KMS-11 (cell line): ENCODE results near the gene NLGN1.

Experiments
- H2AFZ ChIP-seq: fragments of 200-600 bp; sonication (generic); 2 replicates; pipeline ENCODE4 v1.6.1; 2016; ENCODE audit warnings: antibody characterized with exemption, mixed run types, low read depth
- H3K27ac ChIP-seq: fragments of 200-600 bp; sonication (generic); 2 replicates; pipeline ENCODE4 v1.6.1; 2016; ENCODE audit warnings: mild to moderate bottlenecking, mixed run types
- H3K27me3 ChIP-seq: fragments of 200-600 bp; sonication (generic); 2 replicates; pipeline ENCODE4 v1.6.1; 2017; ENCODE audit warnings: mild to moderate bottlenecking, low read depth, mixed run types, moderate library complexity; ENCODE audit not compliant: insufficient read depth
- H3K36me3 ChIP-seq: fragments of 200-600 bp; sonication (generic); 2 replicates; pipeline ENCODE4 v1.6.1; 2017; ENCODE audit warnings: mild to moderate bottlenecking, mixed run types; ENCODE audit not compliant: insufficient read depth
- H3K4me1 ChIP-seq: fragments of 200-600 bp; sonication (generic); 2 replicates; pipeline ENCODE4 v1.6.1; 2016; ENCODE audit warnings: mild to moderate bottlenecking, low read depth, mixed run types; ENCODE audit not compliant: poor library complexity, severe bottlenecking
- H3K4me2 ChIP-seq: fragments of 200-600 bp; sonication (generic); 2 replicates; pipeline ENCODE4 v1.7.0; 2016; ENCODE audit warnings: mild to moderate bottlenecking, mixed run types
- H3K4me3 ChIP-seq: fragments of 200-600 bp; sonication (generic); IDR thresholded peaks from 2 replicates; pipeline ENCODE4 v1.6.1; 2017; ENCODE audit warnings: low read depth, low read length, mixed read lengths; ENCODE audit not compliant: insufficient read depth
- H3K79me2 ChIP-seq: fragments of 200-600 bp; sonication (generic); 2 replicates; pipeline ENCODE4 v1.6.1; 2016; ENCODE audit warnings: low read depth, mixed run types; ENCODE audit not compliant: insufficient read depth
- H3K9ac ChIP-seq: fragments of 200-600 bp; sonication (generic); 2 replicates; pipeline ENCODE4 v1.6.1; 2016; ENCODE audit warnings: mild to moderate bottlenecking, mixed run types
- H4K20me1 ChIP-seq: fragments of 200-600 bp; sonication (generic); 2 replicates; pipeline ENCODE4 v1.6.1; 2016; ENCODE audit warnings: mild to moderate bottlenecking, mixed run types; ENCODE audit not compliant: insufficient read depth
- CTCF ChIP-seq: fragments of 200-600 bp; sonication (generic); conservative IDR thresholded peaks from 2 replicates; pipeline ENCODE4 v1.6.1; 2017; ENCODE audit warnings: low read depth, mild to moderate bottlenecking, antibody characterized with exemption, low read length, moderate library complexity, mixed read lengths

NLGN1 gene

GRCh38 chr3:173614522-173614921 lies 217.0 kb downstream of the NLGN1 start:
- H3K27me3 ChIP-seq = no peaks in the 10 kb centered on the region
- H3K9ac ChIP-seq = no peak overlapping the region
- H3K27ac ChIP-seq = no peak overlapping the region
- H2AFZ ChIP-seq = no peak overlapping the region
- H3K4me3 ChIP-seq = no peak overlapping the region
- H3K4me1 ChIP-seq = no peaks in the 10 kb centered on the region
- H3K4me2 ChIP-seq = no peak overlapping the region
- no peaks in the 10 kb centered on the region for H3K36me3 ChIP-seq
- no peak for TF ChIP-seq CTCF
- H4K20me1 ChIP-seq = no peaks in the 10 kb centered on the region
- H3K79me2 ChIP-seq = no peaks in the 10 kb centered on the region

GRCh38 chr3:173615661-173616060 lies 218.1 kb downstream of the NLGN1 start:
- Histone ChIP-seq H3K9ac (no peak overlapping the region), H3K27me3 (no peaks in the 10 kb centered on the region), H3K79me2 (no peaks in the 10 kb centered on the region), H3K4me2 (no peak overlapping the region), H2AFZ (no peak overlapping the region), H3K4me1 (no peaks in the 10 kb centered on the region), H3K4me3 (no peak overlapping the region), H3K36me3 (no peaks in the 10 kb centered on the region), H4K20me1 (no peaks in the 10 kb centered on the region), H3K27ac (no peak overlapping the region)
- no peak for TF ChIP-seq CTCF

GRCh38 chr3:173617490-173617889 lies 219.9 kb downstream of the NLGN1 start:
- no peak overlapping the region for H3K4me2 ChIP-seq
- no peak overlapping the region for H3K9ac ChIP-seq
- no peaks in the 10 kb centered on the region for H4K20me1 ChIP-seq
- H3K36me3 ChIP-seq = no peaks in the 10 kb centered on the region
- no peaks in the 10 kb centered on the region for H3K79me2 ChIP-seq
- H3K4me3 ChIP-seq = no peak overlapping the region
- H3K27me3 ChIP-seq = no peaks in the 10 kb centered on the region
- no peak overlapping the region for H3K27ac ChIP-seq
- TF ChIP-seq CTCF = no peak
- H3K4me1 ChIP-seq = peaks cover 9% of the 10 kb centered on the region
- H2AFZ ChIP-seq = no peak overlapping the region

- no peak for TF ChIP-seq CTCF
- H3K4me2 ChIP-seq = no peak overlapping the region
Measured at GRCh38 chr3:173618148-173618547, 220.6 kb downstream of the NLGN1 start.

More at GRCh38 chr3:173618148-173618547, 220.6 kb downstream of the NLGN1 start:
- H3K27me3 ChIP-seq = no peaks in the 10 kb centered on the region
- H3K27ac ChIP-seq = no peak overlapping the region
- no peak overlapping the region for H2AFZ ChIP-seq
- no peak overlapping the region for H3K4me3 ChIP-seq
- no peaks in the 10 kb centered on the region for H4K20me1 ChIP-seq
- H3K79me2 ChIP-seq = no peaks in the 10 kb centered on the region
- H3K4me1 ChIP-seq = peaks cover 13% of the 10 kb centered on the region
- H3K36me3 ChIP-seq = no peaks in the 10 kb centered on the region
- H3K9ac ChIP-seq = no peak overlapping the region
